ENCODE results near the gene WNT3A. TPM values are rescaled to one million over a fixed set of nuclear protein-coding genes. Genes with fewer than 3 reads are reported as not detected.

Gene WNT3A
- total and polyA plus RNA-seq, 4 donors, result 0.09 to 3.1 (median 1.9) TPM

DNA sequence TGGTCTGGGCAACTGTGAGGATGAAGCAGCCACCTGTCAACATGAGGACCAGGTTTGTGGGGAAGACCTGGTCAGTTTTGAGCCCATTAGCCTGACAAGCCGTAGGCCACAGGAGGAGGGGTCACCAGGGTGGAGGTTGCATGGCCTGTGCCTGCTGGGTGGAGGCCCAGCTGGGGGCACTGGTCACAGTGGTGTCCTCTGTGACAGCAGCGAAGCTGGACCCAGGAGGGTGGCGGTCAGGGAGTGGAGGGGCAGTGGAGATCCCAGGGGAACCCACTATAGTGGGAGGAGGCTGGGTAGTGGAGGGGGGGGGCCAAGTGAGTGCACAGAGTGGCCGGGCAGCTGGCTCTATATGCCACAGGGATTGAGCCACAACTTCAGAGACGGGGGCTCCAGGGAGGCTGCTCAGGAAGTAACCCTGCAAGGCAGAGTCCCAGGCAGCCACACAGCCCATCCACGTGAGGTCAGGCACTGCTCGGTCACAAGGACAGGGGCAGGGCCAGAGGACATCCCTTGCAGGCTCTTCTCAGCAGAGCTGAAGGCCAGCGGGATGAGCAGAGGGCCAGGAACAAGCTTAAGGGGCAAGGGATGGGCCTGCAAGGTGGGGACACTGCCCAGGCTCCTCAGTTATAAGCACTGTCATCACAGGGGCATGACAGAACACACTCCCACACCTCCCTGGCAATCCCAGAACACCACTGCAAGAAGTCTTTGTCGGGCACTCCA is 98.6 kb downstream of the WNT3A start:
- WGBS, 2 donors, result 84 to 90% methylated on average over 9 of the region's 9 CpGs

DNA sequence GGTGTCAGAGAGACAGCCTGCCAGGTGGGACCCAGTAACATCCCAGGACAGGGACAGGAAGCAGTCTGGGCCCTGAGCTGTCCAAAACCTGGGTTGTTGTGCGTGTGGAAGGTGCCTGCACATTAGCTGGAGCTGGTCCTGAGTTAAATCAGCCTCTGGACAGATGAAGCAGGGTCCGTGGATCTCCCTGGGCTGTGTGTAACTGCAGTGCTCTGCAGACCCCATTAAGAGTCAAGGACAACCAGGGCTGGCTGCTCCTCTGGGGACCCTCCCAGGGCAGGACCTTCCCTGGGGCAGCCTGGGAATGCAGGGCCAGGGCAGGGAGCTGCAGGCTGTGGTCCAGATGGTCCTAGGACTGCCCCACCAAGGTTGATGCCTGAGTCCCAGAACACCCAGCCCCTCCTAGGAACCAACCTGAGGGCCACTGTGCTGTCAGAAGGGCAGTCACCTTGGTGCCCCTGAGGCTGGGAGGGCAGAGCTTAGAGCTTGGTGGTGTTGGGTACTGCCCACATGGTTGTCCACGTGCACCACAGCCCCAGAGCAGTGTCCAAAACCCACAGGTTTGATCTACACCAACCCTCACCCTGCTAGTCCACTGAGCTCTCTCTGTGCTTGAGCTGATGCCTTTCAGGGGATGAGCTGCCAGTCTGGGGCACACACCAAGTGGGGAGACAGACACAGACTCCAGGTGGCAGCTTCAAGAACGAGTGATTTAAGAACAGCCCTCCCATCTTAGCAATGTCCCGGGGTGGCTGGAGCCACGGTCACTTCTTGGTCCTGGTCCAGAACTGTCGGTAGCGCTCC is 99.4 kb downstream of the WNT3A start:
- ATAC-seq (ENCODE audit: insufficient read depth, low FRiP score) (no peak), DNase-seq (no peak)
- H3K9ac ChIP-seq (ENCODE audit: insufficient read depth in 1 of 2, low read length in 2 of 2), result no peak overlapping the region
- TF ChIP-seq, protein P1, sequence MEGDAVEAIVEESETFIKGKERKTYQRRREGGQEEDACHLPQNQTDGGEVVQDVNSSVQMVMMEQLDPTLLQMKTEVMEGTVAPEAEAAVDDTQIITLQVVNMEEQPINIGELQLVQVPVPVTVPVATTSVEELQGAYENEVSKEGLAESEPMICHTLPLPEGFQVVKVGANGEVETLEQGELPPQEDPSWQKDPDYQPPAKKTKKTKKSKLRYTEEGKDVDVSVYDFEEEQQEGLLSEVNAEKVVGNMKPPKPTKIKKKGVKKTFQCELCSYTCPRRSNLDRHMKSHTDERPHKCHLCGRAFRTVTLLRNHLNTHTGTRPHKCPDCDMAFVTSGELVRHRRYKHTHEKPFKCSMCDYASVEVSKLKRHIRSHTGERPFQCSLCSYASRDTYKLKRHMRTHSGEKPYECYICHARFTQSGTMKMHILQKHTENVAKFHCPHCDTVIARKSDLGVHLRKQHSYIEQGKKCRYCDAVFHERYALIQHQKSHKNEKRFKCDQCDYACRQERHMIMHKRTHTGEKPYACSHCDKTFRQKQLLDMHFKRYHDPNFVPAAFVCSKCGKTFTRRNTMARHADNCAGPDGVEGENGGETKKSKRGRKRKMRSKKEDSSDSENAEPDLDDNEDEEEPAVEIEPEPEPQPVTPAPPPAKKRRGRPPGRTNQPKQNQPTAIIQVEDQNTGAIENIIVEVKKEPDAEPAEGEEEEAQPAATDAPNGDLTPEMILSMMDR (IDR thresholded peaks at IDR 0.05; ENCODE audit: control extremely low read depth, extremely low read depth), result no peak
- no peaks in the 10 kb centered on the region for H3K9me3 ChIP-seq (ENCODE audit: control insufficient read depth in 4 of 4, insufficient read depth in 3 of 4, low read length in 3 of 4)
- WGBS, 2 donors, result 87 to 93% methylated on average over 8 of the region's 8 CpGs
- H3K27me3 ChIP-seq (ENCODE audit: control insufficient read depth in 3 of 3, insufficient read depth in 3 of 3, low read length in 2 of 3), result no peaks in the 10 kb centered on the region
- H3K4me3 ChIP-seq, result no peak overlapping the region
- H3K27ac ChIP-seq (ENCODE audit: low read depth in 1 of 2, low read length in 1 of 2), result no peak overlapping the region
- H3K4me1 ChIP-seq (ENCODE audit: control insufficient read depth in 5 of 5, insufficient read depth in 5 of 5, low read length in 5 of 5), result peaks cover 2 to 18% (median 6%) of the 10 kb centered on the region in 5 donors
- peaks cover 0 to 14% (median 4%) of the 10 kb centered on the region in 4 donors for H3K36me3 ChIP-seq (ENCODE audit: control insufficient read depth in 4 of 4, insufficient read depth in 4 of 4, low read length in 4 of 4)

More for the DNA sequence above, 98.6 kb downstream of the WNT3A start:
- Histone ChIP-seq H3K27ac (ENCODE audit: low read depth in 1 of 2, low read length in 1 of 2) (no peak overlapping the region), H3K36me3 (ENCODE audit: control insufficient read depth in 4 of 4, insufficient read depth in 4 of 4, low read length in 4 of 4) (peaks cover 0 to 19% (median 5%) of the 10 kb centered on the region in 4 donors), H3K9ac (ENCODE audit: insufficient read depth in 1 of 2, low read length in 2 of 2) (no peak overlapping the region), H3K9me3 (ENCODE audit: control insufficient read depth in 4 of 4, insufficient read depth in 3 of 4, low read length in 3 of 4) (no peaks in the 10 kb centered on the region), H3K4me1 (ENCODE audit: control insufficient read depth in 5 of 5, insufficient read depth in 5 of 5, low read length in 5 of 5) (peaks cover 2 to 18% (median 6%) of the 10 kb centered on the region in 5 donors), H3K4me3 (no peak overlapping the region), H3K27me3 (ENCODE audit: control insufficient read depth in 3 of 3, insufficient read depth in 3 of 3, low read length in 2 of 3) (no peaks in the 10 kb centered on the region)
- DNase-seq (no peak), ATAC-seq (ENCODE audit: insufficient read depth, low FRiP score) (no peak)
- TF ChIP-seq, protein P1 (IDR thresholded peaks at IDR 0.05; ENCODE audit: control extremely low read depth, extremely low read depth), result no peak

DNA sequence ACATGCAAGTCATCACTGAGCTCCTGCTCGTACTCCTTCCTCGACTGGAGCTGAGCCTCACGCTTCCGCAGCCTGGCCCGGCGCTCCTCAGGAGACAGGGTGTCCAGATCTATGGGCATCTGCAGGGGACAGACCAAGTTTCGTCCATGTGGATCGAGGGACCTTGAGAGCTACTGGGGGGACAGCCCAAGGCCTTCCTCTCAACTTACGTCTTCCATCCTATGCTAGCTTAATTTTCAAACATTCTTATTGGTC is 99.9 kb downstream of the WNT3A start:
- no peak overlapping the region for H3K27ac ChIP-seq (ENCODE audit: low read depth in 1 of 2, low read length in 1 of 2)
- no peak overlapping the region for H3K9ac ChIP-seq (ENCODE audit: insufficient read depth in 1 of 2, low read length in 2 of 2)
- H3K36me3 ChIP-seq (ENCODE audit: control insufficient read depth in 4 of 4, insufficient read depth in 4 of 4, low read length in 4 of 4), result peaks cover 0 to 14% (median 4%) of the 10 kb centered on the region in 4 donors
- H3K9me3 ChIP-seq (ENCODE audit: control insufficient read depth in 4 of 4, insufficient read depth in 3 of 4, low read length in 3 of 4), result no peaks in the 10 kb centered on the region
- no peaks in the 10 kb centered on the region for H3K27me3 ChIP-seq (ENCODE audit: control insufficient read depth in 3 of 3, insufficient read depth in 3 of 3, low read length in 2 of 3)
- DNase-seq, result no peak
- no peak for ATAC-seq (ENCODE audit: insufficient read depth, low FRiP score)
- peaks cover 2 to 18% (median 6%) of the 10 kb centered on the region in 5 donors for H3K4me1 ChIP-seq (ENCODE audit: control insufficient read depth in 5 of 5, insufficient read depth in 5 of 5, low read length in 5 of 5)
- 90 to 95% methylated on average over 9 of the region's 9 CpGs for WGBS, 2 donors
- H3K4me3 ChIP-seq, result no peak overlapping the region
- TF ChIP-seq, protein P1 (IDR thresholded peaks at IDR 0.05; ENCODE audit: control extremely low read depth, extremely low read depth), result no peak

All from lung (tissue), 12 donors.